Measurements from ENCODE around the gene ENO4.

- TF ChIP-seq, protein P1, sequence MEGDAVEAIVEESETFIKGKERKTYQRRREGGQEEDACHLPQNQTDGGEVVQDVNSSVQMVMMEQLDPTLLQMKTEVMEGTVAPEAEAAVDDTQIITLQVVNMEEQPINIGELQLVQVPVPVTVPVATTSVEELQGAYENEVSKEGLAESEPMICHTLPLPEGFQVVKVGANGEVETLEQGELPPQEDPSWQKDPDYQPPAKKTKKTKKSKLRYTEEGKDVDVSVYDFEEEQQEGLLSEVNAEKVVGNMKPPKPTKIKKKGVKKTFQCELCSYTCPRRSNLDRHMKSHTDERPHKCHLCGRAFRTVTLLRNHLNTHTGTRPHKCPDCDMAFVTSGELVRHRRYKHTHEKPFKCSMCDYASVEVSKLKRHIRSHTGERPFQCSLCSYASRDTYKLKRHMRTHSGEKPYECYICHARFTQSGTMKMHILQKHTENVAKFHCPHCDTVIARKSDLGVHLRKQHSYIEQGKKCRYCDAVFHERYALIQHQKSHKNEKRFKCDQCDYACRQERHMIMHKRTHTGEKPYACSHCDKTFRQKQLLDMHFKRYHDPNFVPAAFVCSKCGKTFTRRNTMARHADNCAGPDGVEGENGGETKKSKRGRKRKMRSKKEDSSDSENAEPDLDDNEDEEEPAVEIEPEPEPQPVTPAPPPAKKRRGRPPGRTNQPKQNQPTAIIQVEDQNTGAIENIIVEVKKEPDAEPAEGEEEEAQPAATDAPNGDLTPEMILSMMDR (IDR thresholded peaks at IDR 0.05), result no peak
- TF ChIP-seq POLR2A (IDR thresholded peaks at IDR 0.05), result no peak
Measured at GRCh38 chr10:116810895-116811294, 38.4 kb upstream of the ENO4 start.

Measured in prostate gland (tissue), 2 donors.